Activated CD8-positive, alpha-beta memory T cell treated with anti-CD3 and anti-CD28 coated beads, Interleukin-2, amount 10 ng/mL, durations not matched to agents 7 days and 5 days (primary cell): ENCODE results near the gene TCIRG1. TPM values are rescaled to one million over a fixed set of nuclear protein-coding genes. Genes with fewer than 3 reads are reported as not detected.
A peak's percentile ranks its signal among the peaks of the same experiment; 100 is the strongest.

ENCODE experiments used
- ATAC-seq: fragments of 150-1000 bp; cut with Tn5 transposase; one replicate; pipeline ENCODE4 v1.10.0; 2021; ENCODE audit warnings: moderate library complexity
- CTCF ChIA-PET: fragments of 350-600 bp; sonication (Branson Sonifier 250); formaldehyde crosslinking; loops from one replicate; lab custom pipeline; 2021; ENCODE audit warnings: antibody characterized with exemption; lab: Charles Lee
- DNase-seq: peaks from one replicate; pipeline ENCODE4 v3.0.0-alpha.2; 2020
- H3K27ac Mint-ChIP-seq: one replicate; pipeline ENCODE4 v1.8.0; 2021; ENCODE audit warnings: mild to moderate bottlenecking, mixed read lengths
- H3K27me3 Mint-ChIP-seq: one replicate; pipeline ENCODE4 v1.8.0; 2021; ENCODE audit warnings: mixed read lengths
- H3K36me3 Mint-ChIP-seq: one replicate; pipeline ENCODE4 v1.8.0; 2021; ENCODE audit warnings: mild to moderate bottlenecking, mixed read lengths
- H3K4me1 Mint-ChIP-seq: one replicate; pipeline ENCODE4 v1.8.0; 2021; ENCODE audit warnings: mixed read lengths
- H3K4me3 Mint-ChIP-seq: one replicate; pipeline ENCODE4 v1.8.0; 2021; ENCODE audit warnings: mild to moderate bottlenecking, moderate library complexity, mixed read lengths
- H3K9me3 Mint-ChIP-seq: one replicate; pipeline ENCODE4 v1.8.0; 2022; ENCODE audit warnings: low read depth, mixed read lengths
- total RNA-seq, 2 experiments: library from RNA; stranded (reverse); gene quantifications; one replicate each; pipeline ENCODE4 v1.2.3, GENCODE V29; 2021

TCIRG1 gene
- total RNA-seq, 2 experiments from 2014 or later: 235 to 311 TPM

GRCh38 chr11:68017980-68018729 is 20.7 kb upstream of the TCIRG1 start:
- CTCF ChIA-PET: no interaction called here
- H3K27me3 Mint-ChIP-seq: no peaks in the 10 kb centered on the region

DNA sequence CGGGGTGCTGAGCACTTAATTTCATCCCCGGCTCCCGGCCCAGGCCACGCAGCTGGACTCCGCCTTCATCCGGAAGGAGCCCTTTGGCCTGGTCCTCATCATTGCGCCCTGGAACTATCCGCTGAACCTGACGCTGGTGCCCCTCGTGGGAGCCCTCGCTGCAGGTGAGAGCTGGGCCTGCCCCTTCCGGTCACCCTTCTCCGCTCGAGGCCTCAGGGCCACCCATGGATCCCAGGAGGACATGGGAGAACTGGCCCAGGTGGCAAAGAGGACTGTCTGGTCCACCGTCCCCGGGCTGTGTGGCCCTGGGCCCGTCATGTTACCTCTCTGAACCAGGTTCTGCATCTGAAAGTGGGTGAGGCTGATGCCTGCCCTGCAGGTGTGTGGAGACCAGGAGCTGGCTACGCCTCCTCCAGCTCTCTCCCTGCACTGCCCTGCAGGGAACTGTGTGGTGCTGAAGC is 20.1 kb upstream of the TCIRG1 start:
- DNase-seq: no peak
- Mint-ChIP-seq H3K9me3 (no peaks in the 10 kb centered on the region), H3K4me1 (no peaks in the 10 kb centered on the region), H3K27me3 (no peaks in the 10 kb centered on the region), H3K4me3 (no peak overlapping the region), H3K27ac (no peak overlapping the region), H3K36me3 (no peaks in the 10 kb centered on the region)
- CTCF ChIA-PET: no interaction called here
- no peak for ATAC-seq

More at GRCh38 chr11:68017980-68018729, 20.7 kb upstream of the TCIRG1 start:
- no peaks in the 10 kb centered on the region for H3K9me3 Mint-ChIP-seq
- no peaks in the 10 kb centered on the region for H3K36me3 Mint-ChIP-seq
- no peak for DNase-seq
- no peaks in the 10 kb centered on the region for H3K4me1 Mint-ChIP-seq
- no peak for ATAC-seq
- no peak overlapping the region for H3K27ac Mint-ChIP-seq
- no peak overlapping the region for H3K4me3 Mint-ChIP-seq

GRCh38 chr11:68019486-68019885 is 19.3 kb upstream of the TCIRG1 start:
- DNase-seq (no peak), ATAC-seq (no peak)
- Mint-ChIP-seq H3K9me3 (no peaks in the 10 kb centered on the region), H3K36me3 (no peaks in the 10 kb centered on the region), H3K27ac (no peak overlapping the region), H3K27me3 (no peaks in the 10 kb centered on the region), H3K4me3 (no peak overlapping the region), H3K4me1 (no peaks in the 10 kb centered on the region)
- CTCF ChIA-PET: no interaction called here

- DNase-seq (no peak), ATAC-seq (no peak)
- Mint-ChIP-seq H3K27me3 (peaks cover 2% of the 10 kb centered on the region), H3K9me3 (no peaks in the 10 kb centered on the region), H3K27ac (no peak overlapping the region), H3K36me3 (no peaks in the 10 kb centered on the region), H3K4me3 (no peak overlapping the region), H3K4me1 (no peaks in the 10 kb centered on the region)
- CTCF ChIA-PET: no interaction called here
These were observed 18.2 kb upstream of the TCIRG1 start for GRCh38 chr11:68020575-68020974.

DNA sequence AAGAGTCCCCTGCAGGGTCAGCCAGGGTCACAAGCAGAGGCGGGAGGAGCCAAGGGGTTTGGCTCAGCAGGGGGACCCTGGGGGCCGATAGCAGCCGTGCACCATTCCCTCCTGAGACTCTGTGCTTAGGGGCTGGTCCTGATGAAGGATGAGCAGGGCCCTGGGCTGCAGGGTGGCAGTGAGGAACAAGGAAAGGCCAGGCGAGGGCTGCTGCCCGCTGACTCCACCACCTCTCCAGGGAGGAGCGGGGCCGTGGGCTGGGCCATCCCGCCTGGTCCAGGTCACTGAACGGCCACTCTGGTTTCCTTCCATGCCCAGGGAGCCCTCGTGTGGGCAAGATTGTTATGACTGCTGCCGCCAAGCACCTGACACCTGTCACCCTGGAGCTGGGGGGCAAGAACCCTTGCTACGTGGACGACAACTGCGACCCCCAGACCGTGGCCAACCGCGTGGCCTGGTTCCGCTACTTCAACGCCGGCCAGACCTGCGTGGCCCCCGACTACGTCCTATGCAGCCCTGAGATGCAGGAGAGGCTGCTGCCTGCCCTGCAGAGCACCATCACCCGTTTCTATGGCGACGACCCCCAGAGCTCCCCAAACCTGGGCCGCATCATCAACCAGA is 17.5 kb upstream of the TCIRG1 start:
- no peak overlapping the region for H3K27ac Mint-ChIP-seq
- peaks cover 2% of the 10 kb centered on the region for H3K4me1 Mint-ChIP-seq
- H3K9me3 Mint-ChIP-seq: no peaks in the 10 kb centered on the region
- H3K27me3 Mint-ChIP-seq: peaks cover 2% of the 10 kb centered on the region
- H3K4me3 Mint-ChIP-seq: no peak overlapping the region
- H3K36me3 Mint-ChIP-seq: no peaks in the 10 kb centered on the region
- ATAC-seq (no peak), DNase-seq (no peak)
- CTCF ChIA-PET: no interaction called here

DNA sequence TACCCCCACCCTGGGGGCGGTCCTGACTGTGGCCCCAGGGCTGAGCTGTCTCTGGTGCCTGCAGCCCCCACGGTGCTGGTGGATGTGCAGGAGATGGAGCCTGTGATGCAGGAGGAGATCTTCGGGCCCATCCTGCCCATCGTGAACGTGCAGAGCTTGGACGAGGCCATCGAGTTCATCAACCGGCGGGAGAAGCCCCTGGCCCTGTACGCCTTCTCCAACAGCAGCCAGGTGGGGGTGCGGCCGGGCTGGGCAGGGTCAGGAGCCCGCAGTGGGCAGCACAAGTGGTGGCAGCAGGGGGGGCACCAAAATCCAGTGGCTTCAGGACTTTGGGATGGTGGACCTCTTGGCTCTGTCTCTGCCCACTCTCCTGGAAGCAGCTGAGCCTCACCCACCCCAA is 16.3 kb upstream of the TCIRG1 start:
- Mint-ChIP-seq H3K27ac (no peak overlapping the region), H3K27me3 (peaks cover 2% of the 10 kb centered on the region), H3K4me1 (peaks cover 3% of the 10 kb centered on the region), H3K4me3 (no peak overlapping the region), H3K36me3 (no peaks in the 10 kb centered on the region), H3K9me3 (no peaks in the 10 kb centered on the region)
- ATAC-seq (no peak), DNase-seq (no peak)
- CTCF ChIA-PET: no interaction called here

DNA sequence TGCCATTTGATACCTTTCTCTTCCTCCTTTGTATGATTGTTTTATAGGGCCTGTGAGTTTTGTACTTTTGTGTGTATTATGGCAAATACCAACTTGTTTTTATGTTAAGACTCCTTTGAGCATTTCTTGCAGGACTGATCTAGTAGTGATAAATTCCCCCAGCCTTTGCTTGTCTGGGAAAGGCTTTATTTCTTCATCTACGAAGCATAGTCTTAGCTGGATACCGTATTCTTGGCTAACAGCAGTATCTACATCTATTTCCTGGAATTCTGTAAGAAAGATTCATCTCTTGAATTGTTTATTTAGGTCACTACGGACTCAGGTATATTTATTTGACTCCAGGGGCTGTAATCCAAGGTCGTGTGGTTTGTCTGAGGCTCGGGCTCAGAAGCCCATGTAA is 14.3 kb upstream of the TCIRG1 start:
- peaks cover 2% of the 10 kb centered on the region for H3K27me3 Mint-ChIP-seq
- CTCF ChIA-PET: interaction anchor here (1.5 kb wide), 1 partner anchor 15 kb away, joined by 5 read pairs; the partner anchor contains the start of gene ALDH3B1
- no peak for ATAC-seq
- H3K4me3 Mint-ChIP-seq: no peak overlapping the region
- no peaks in the 10 kb centered on the region for H3K9me3 Mint-ChIP-seq
- H3K36me3 Mint-ChIP-seq: no peaks in the 10 kb centered on the region
- DNase-seq: no peak
- peaks cover 11% of the 10 kb centered on the region for H3K4me1 Mint-ChIP-seq
- no peak overlapping the region for H3K27ac Mint-ChIP-seq

GRCh38 chr11:68025047-68025446 is 13.8 kb upstream of the TCIRG1 start:
- no peaks in the 10 kb centered on the region for H3K9me3 Mint-ChIP-seq
- CTCF ChIA-PET: no interaction called here
- no peaks in the 10 kb centered on the region for H3K36me3 Mint-ChIP-seq
- H3K4me1 Mint-ChIP-seq: peaks cover 15% of the 10 kb centered on the region
- no peak for DNase-seq
- peaks cover 2% of the 10 kb centered on the region for H3K27me3 Mint-ChIP-seq
- no peak overlapping the region for H3K27ac Mint-ChIP-seq
- ATAC-seq: no peak
- H3K4me3 Mint-ChIP-seq: no peak overlapping the region

GRCh38 chr11:68026391-68027105 is 12.3 kb upstream of the TCIRG1 start:
- no peak for DNase-seq
- Mint-ChIP-seq H3K36me3 (no peaks in the 10 kb centered on the region), H3K27ac (no peak overlapping the region), H3K4me3 (no peak overlapping the region), H3K27me3 (peaks cover 2% of the 10 kb centered on the region), H3K4me1 (peaks cover 21% of the 10 kb centered on the region), H3K9me3 (no peaks in the 10 kb centered on the region)
- ATAC-seq: no peak
- CTCF ChIA-PET: no interaction called here

- CTCF ChIA-PET: no interaction called here
These were observed 11.2 kb upstream of the TCIRG1 start for GRCh38 chr11:68027667-68028066.

GRCh38 chr11:68028802-68029545 is 9.9 kb upstream of the TCIRG1 start:
- H3K36me3 Mint-ChIP-seq: peaks cover 2% of the 10 kb centered on the region
- H3K27ac Mint-ChIP-seq: peak overlapping the region; percentile 58
- H3K27me3 Mint-ChIP-seq: peaks cover 2% of the 10 kb centered on the region
- H3K4me1 Mint-ChIP-seq: peaks cover 26% of the 10 kb centered on the region
- DNase-seq (no peak), ATAC-seq (no peak)
- CTCF ChIA-PET: no interaction called here
- no peaks in the 10 kb centered on the region for H3K9me3 Mint-ChIP-seq
- H3K4me3 Mint-ChIP-seq: peak overlapping the region; percentile 98

More at GRCh38 chr11:68027667-68028066, 11.2 kb upstream of the TCIRG1 start:
- Mint-ChIP-seq H3K27ac (no peak overlapping the region), H3K4me1 (peaks cover 24% of the 10 kb centered on the region), H3K36me3 (no peaks in the 10 kb centered on the region), H3K9me3 (no peaks in the 10 kb centered on the region), H3K4me3 (no peak overlapping the region), H3K27me3 (peaks cover 2% of the 10 kb centered on the region)
- DNase-seq (no peak), ATAC-seq (no peak)

DNA sequence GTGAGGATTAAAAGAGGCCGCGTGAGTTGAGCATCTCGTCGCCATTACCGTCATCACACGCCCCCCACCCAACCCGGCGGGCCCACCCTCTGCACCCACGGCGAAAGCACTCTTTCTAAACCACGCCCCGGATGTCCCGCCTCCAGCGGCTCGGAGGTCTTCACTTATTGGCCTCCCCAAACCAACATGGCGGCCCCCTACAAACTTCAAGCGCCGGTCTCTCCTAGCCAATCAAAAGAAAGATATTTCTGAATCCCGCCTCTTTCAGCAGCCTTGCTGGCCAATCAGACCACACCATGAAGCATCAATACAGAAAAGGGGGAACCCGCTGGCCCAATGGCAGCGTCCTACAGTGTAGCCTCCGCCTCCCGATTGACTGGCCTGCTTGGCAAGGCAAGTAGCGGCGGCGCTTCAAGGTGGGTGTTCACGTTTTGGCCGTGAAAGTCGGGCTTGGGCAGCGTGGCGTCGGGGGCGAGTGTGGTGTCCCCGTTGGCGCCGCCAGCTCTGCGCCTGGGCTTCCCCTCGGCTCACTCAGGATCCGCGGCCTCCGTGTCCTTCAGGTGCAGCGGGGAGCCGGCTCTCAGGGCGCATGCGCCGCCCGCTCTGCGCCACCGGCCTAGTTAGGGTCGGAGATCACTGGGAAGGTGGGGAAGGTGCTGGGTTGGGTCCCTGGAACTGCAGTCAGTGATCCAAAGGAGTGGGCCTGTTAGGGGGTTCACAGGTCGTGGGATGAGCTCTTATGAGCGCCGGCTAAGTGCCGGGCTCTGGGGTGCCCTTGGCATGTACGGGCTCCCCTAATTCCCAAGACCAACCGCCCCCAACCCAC is 8.3 kb upstream of the TCIRG1 start, which contains the start of gene NDUFS8:
TSS of gene NDUFS8 (plus strand) at position 364 of the 826 bp plus-strand sequence. CDS start 1,471 bp downstream, outside the sequence.
- CTCF ChIA-PET: interaction anchor here (0.9 to 2.7 kb wide), 3 partner anchors 9 to 179 kb away, joined by 3 to 11 read pairs (median 4); partner anchors contain the start of gene TCIRG1
- Mint-ChIP-seq H3K4me1 (peaks cover 29% of the 10 kb centered on the region), H3K27ac (peak within 1 kb of the TSS; percentile 97), H3K36me3 (peaks cover 5% of the 10 kb centered on the region), H3K4me3 (peak within 1 kb of the TSS; percentile 98), H3K9me3 (no peaks in the 10 kb centered on the region), H3K27me3 (peaks cover under 1% of the 10 kb centered on the region)
- DNase-seq (peak; percentile 97), ATAC-seq (peak; percentile 97)
